DMS 273 (cell line): ENCODE data around the gene C5AR1.
"Not testable (repeated sequence)": the region's sequence is repeated elsewhere in the genome, so short reads cannot be mapped to it uniquely, and the experiment has no call there.

Experiments used
- DNase-seq: peaks from one replicate; lab custom pipeline; 2025; ENCODE audit not compliant: unreplicated experiment; lab: John Stamatoyannopoulos, UW

The C5AR1 gene

GRCh38 chr19:47330466-47330869 is 20.8 kb downstream of the C5AR1 start:
- no peak for DNase-seq

- DNase-seq = no peak
Observed at GRCh38 chr19:47331490-47331889, 21.8 kb downstream of the C5AR1 start.

- no peak for DNase-seq
Observed at GRCh38 chr19:47331931-47332547, 22.4 kb downstream of the C5AR1 start, which contains the start of gene C5AR2. TSS of gene C5AR2 (plus strand) at chr19:47332175. CDS start at chr19:47340800, 8,625 bp downstream.

- peak; percentile 48 for DNase-seq
Observed at GRCh38 chr19:47336765-47337718, 27.4 kb downstream of the C5AR1 start.

GRCh38 chr19:47339196-47339880 is 29.7 kb downstream of the C5AR1 start:
- no peak for DNase-seq

GRCh38 chr19:47340477-47341208 is 31.0 kb downstream of the C5AR1 start:
- no peak for DNase-seq

GRCh38 chr19:47341734-47342133 is 32.1 kb downstream of the C5AR1 start:
- DNase-seq = no peak

- DNase-seq = no peak
Observed at GRCh38 chr19:47343194-47343802, 33.6 kb downstream of the C5AR1 start.

- no peak for DNase-seq
Observed at GRCh38 chr19:47344425-47344824, 34.8 kb downstream of the C5AR1 start.

- DNase-seq = not testable (repeated sequence)
Observed at GRCh38 chr19:47346024-47346423, 36.4 kb downstream of the C5AR1 start.

GRCh38 chr19:47348819-47349795 is 39.4 kb downstream of the C5AR1 start, which contains the start of gene DHX34:
TSS of gene DHX34 (plus strand) at chr19:47349315. CDS start at chr19:47353031, 3,716 bp downstream.
- peak; percentile 99 for DNase-seq

GRCh38 chr19:47350630-47351029 is 41.0 kb downstream of the C5AR1 start:
- DNase-seq = no peak

GRCh38 chr19:47351548-47351947 is 41.9 kb downstream of the C5AR1 start:
- DNase-seq = peak; percentile 80

GRCh38 chr19:47352095-47352494 is 42.4 kb downstream of the C5AR1 start:
- DNase-seq = no peak

GRCh38 chr19:47353307-47353712 is 43.6 kb downstream of the C5AR1 start:
- DNase-seq = no peak

- DNase-seq = no peak
Observed at GRCh38 chr19:47356900-47357299, 47.2 kb downstream of the C5AR1 start.

GRCh38 chr19:47357788-47358680 is 48.4 kb downstream of the C5AR1 start:
- DNase-seq = peak; percentile 30

GRCh38 chr19:47358936-47359335 is 49.3 kb downstream of the C5AR1 start:
- DNase-seq = no peak
